Measurements from ENCODE around the gene GYS1.

The GYS1 gene

GRCh38 chr19:48965040-48965805 lies 27.9 kb downstream of the GYS1 start, which contains the start of gene FTL:
Gene FTL (plus strand): TSS chr19:48965309. CDS start chr19:48965508, 199 bp downstream.
- Mint-ChIP-seq H3K4me1 (ENCODE audit: low read depth) (peaks cover 63% of the 10 kb centered on the region), H3K4me3 (peak within 1 kb of the TSS; percentile 98), H3K9me3 (no peaks in the 10 kb centered on the region), H3K27ac (peak within 1 kb of the TSS; percentile 95), H3K27me3 (no peaks in the 10 kb centered on the region), H3K36me3 (ENCODE audit: low read depth) (peaks cover 41% of the 10 kb centered on the region)

- peaks cover 63% of the 10 kb centered on the region for H3K4me1 Mint-ChIP-seq (ENCODE audit: low read depth)
- peak overlapping the region; percentile 95 for H3K27ac Mint-ChIP-seq
- no peaks in the 10 kb centered on the region for H3K9me3 Mint-ChIP-seq
- H3K36me3 Mint-ChIP-seq (ENCODE audit: low read depth), result peaks cover 41% of the 10 kb centered on the region
- H3K27me3 Mint-ChIP-seq, result no peaks in the 10 kb centered on the region
- peak overlapping the region; percentile 98 for H3K4me3 Mint-ChIP-seq
Measured at GRCh38 chr19:48964205-48965039, 28.7 kb downstream of the GYS1 start.

GRCh38 chr19:48963371-48964204 lies 29.5 kb downstream of the GYS1 start:
- Mint-ChIP-seq H3K27me3 (no peaks in the 10 kb centered on the region), H3K4me3 (peak overlapping the region; percentile 98), H3K27ac (peak overlapping the region; percentile 95), H3K36me3 (ENCODE audit: low read depth) (peaks cover 44% of the 10 kb centered on the region), H3K4me1 (ENCODE audit: low read depth) (peaks cover 66% of the 10 kb centered on the region), H3K9me3 (no peaks in the 10 kb centered on the region)

GRCh38 chr19:48962849-48963165 lies 30.3 kb downstream of the GYS1 start:
- no peaks in the 10 kb centered on the region for H3K9me3 Mint-ChIP-seq
- H3K27ac Mint-ChIP-seq, result peak overlapping the region; percentile 95
- H3K4me3 Mint-ChIP-seq, result peak overlapping the region; percentile 98
- H3K4me1 Mint-ChIP-seq (ENCODE audit: low read depth), result peaks cover 70% of the 10 kb centered on the region
- peaks cover 43% of the 10 kb centered on the region for H3K36me3 Mint-ChIP-seq (ENCODE audit: low read depth)
- H3K27me3 Mint-ChIP-seq, result no peaks in the 10 kb centered on the region

- Mint-ChIP-seq H3K9me3 (no peaks in the 10 kb centered on the region), H3K4me3 (peak overlapping the region; percentile 98), H3K36me3 (ENCODE audit: low read depth) (peaks cover 44% of the 10 kb centered on the region), H3K27me3 (no peaks in the 10 kb centered on the region), H3K4me1 (ENCODE audit: low read depth) (peaks cover 72% of the 10 kb centered on the region), H3K27ac (peak overlapping the region; percentile 95)
Measured at GRCh38 chr19:48962029-48962848, 30.9 kb downstream of the GYS1 start.

GRCh38 chr19:48961673-48962028 lies 31.5 kb downstream of the GYS1 start:
- peak overlapping the region; percentile 95 for H3K27ac Mint-ChIP-seq
- H3K4me1 Mint-ChIP-seq (ENCODE audit: low read depth), result peaks cover 66% of the 10 kb centered on the region
- peaks cover 42% of the 10 kb centered on the region for H3K36me3 Mint-ChIP-seq (ENCODE audit: low read depth)
- peak overlapping the region; percentile 98 for H3K4me3 Mint-ChIP-seq
- H3K27me3 Mint-ChIP-seq, result no peaks in the 10 kb centered on the region
- H3K9me3 Mint-ChIP-seq, result no peaks in the 10 kb centered on the region

GRCh38 chr19:48961051-48961649 lies 32.0 kb downstream of the GYS1 start:
- Mint-ChIP-seq H3K27ac (peak overlapping the region; percentile 95), H3K36me3 (ENCODE audit: low read depth) (peaks cover 41% of the 10 kb centered on the region), H3K27me3 (no peaks in the 10 kb centered on the region), H3K4me1 (ENCODE audit: low read depth) (peaks cover 65% of the 10 kb centered on the region), H3K9me3 (no peaks in the 10 kb centered on the region), H3K4me3 (peak overlapping the region; percentile 7)

GRCh38 chr19:48959341-48960239 lies 33.5 kb downstream of the GYS1 start:
- Mint-ChIP-seq H3K9me3 (no peaks in the 10 kb centered on the region), H3K4me1 (ENCODE audit: low read depth) (peaks cover 64% of the 10 kb centered on the region), H3K27ac (no peak overlapping the region), H3K36me3 (ENCODE audit: low read depth) (peaks cover 34% of the 10 kb centered on the region), H3K27me3 (no peaks in the 10 kb centered on the region), H3K4me3 (no peak overlapping the region)

GRCh38 chr19:48958006-48958405 lies 35.1 kb downstream of the GYS1 start:
- H3K4me1 Mint-ChIP-seq (ENCODE audit: low read depth), result peaks cover 52% of the 10 kb centered on the region
- no peaks in the 10 kb centered on the region for H3K9me3 Mint-ChIP-seq
- H3K27me3 Mint-ChIP-seq, result no peaks in the 10 kb centered on the region
- no peak overlapping the region for H3K27ac Mint-ChIP-seq
- peaks cover 34% of the 10 kb centered on the region for H3K36me3 Mint-ChIP-seq (ENCODE audit: low read depth)
- no peak overlapping the region for H3K4me3 Mint-ChIP-seq

GRCh38 chr19:48955308-48955958 lies 37.7 kb downstream of the GYS1 start:
- Mint-ChIP-seq H3K27me3 (no peaks in the 10 kb centered on the region), H3K4me3 (peak overlapping the region; percentile 85), H3K9me3 (no peaks in the 10 kb centered on the region), H3K4me1 (ENCODE audit: low read depth) (peaks cover 30% of the 10 kb centered on the region), H3K27ac (peak overlapping the region; percentile 86), H3K36me3 (ENCODE audit: low read depth) (peaks cover 26% of the 10 kb centered on the region)

GRCh38 chr19:48954595-48955307 lies 38.4 kb downstream of the GYS1 start, which contains the start of gene BAX:
Gene BAX (plus strand): TSS chr19:48954875. CDS start chr19:48954929, 54 bp downstream.
- Mint-ChIP-seq H3K27me3 (no peaks in the 10 kb centered on the region), H3K4me1 (ENCODE audit: low read depth) (peaks cover 30% of the 10 kb centered on the region), H3K9me3 (no peaks in the 10 kb centered on the region), H3K27ac (peak within 1 kb of the TSS; percentile 92), H3K36me3 (ENCODE audit: low read depth) (peaks cover 26% of the 10 kb centered on the region), H3K4me3 (peak within 1 kb of the TSS; percentile 85)

GRCh38 chr19:48953990-48954594 lies 39.0 kb downstream of the GYS1 start:
- peak overlapping the region; percentile 92 for H3K27ac Mint-ChIP-seq
- peak overlapping the region; percentile 85 for H3K4me3 Mint-ChIP-seq
- H3K9me3 Mint-ChIP-seq, result no peaks in the 10 kb centered on the region
- H3K4me1 Mint-ChIP-seq (ENCODE audit: low read depth), result peaks cover 30% of the 10 kb centered on the region
- H3K27me3 Mint-ChIP-seq, result no peaks in the 10 kb centered on the region
- peaks cover 26% of the 10 kb centered on the region for H3K36me3 Mint-ChIP-seq (ENCODE audit: low read depth)

Measured in stimulated activated naive CD8-positive, alpha-beta T cell treated with anti-CD3 and anti-CD28 coated beads, Interleukin-15, Interleukin-2, amounts not matched to agents 100 ng/mL and 50 ng/mL, for 24 hours (primary cell).